HG03045 (cell line): ENCODE measurements around the gene CCL13.

Experiments used
- ATAC-seq: cut with Tn5 transposase; IDR thresholded peaks from one replicate; pipeline ENCODE4 v1.9.1; 2021; ENCODE audit warnings: mild to moderate bottlenecking, moderate library complexity; ENCODE audit not compliant: unreplicated experiment

Gene CCL13

DNA sequence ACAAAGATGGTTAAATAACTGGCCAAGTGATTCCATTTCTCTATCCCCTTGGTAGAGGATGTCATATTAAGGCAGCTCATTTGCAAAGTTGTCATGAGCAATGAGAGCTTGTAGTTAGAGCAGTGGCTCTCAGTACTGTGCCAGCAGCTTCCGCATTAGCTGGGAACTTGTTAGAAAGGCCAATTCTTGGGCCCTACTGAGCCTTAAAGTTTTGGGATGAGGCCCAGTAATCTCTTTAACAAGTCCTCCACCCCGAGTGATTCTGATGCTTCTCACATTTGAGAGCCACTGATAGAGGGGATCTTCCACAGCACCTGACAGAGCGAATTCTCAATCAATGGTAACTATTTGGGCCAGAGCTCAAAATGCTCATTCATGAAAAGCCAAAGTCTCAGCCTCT is 26.9 kb downstream of the CCL13 start:
- ATAC-seq: no peak

DNA sequence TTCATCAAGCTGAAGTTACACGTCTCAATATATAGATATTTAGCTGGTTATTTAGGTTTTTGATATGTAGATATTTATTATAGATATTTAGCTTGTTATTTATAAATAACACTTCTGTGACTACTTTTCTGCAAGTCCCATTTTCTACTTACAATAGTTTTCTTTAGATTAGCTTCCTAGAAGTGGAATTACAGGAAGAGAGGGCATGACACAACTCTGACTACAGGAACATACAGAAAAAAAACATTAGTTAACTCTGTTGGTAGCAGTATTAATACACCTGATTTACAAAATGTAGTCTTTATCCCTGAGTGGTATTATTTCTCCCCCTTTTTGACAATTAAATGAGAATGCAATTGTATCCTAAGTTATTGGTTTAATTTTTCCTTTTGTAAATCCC is 28.0 kb downstream of the CCL13 start:
- ATAC-seq: no peak

DNA sequence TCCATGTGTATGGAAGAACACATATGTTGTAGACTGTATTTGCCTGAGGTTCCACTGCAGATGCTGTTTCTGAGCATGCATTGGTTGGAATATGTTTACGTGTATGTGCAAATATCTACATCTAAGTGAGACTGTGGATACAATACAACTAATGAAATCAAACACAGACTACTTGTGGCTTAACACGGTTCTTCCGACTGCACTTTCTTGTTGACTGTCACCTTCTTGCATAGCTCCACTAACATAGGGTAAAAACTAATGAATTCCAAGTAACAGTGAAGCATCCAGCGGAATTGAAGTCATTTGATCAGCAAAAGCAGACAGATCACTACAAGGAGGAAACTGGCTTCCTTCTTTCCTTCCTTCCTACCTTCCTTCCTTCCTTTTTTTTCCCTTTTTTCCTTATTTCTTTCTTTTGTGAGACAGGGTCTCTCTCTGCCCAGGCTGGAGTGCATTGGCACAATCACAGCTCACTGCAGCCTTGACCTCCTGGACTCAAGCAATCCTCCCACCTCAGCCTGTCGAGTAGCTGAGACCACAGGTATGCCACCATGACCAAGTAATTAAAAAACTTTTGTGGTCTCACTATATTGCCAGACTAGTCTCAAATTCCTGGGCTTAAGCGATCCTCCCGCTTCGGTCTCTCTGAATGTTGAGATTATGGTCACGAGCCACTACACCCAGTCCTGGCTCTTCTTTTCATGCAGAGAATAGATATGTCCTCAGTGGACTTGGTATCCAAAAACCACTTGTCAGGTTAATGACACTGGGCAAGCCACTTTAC is 28.7 kb downstream of the CCL13 start:
- no peak for ATAC-seq

DNA sequence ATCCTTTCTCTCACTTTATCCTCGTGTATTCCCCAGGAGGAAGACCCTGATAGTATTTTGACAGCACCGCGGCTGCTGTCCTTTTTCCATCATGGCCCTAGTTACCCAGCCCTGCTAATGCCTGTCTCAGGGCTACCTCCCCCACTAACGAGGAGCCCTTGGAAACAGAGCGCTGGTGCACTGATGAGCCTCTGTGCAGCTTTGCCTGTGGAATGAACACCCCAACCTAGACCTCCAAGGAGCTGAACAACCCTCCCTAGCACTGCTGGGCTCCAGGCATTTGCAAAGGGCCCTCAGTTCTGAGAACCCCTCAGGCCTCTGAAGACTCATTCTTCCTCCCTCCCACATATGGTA is 30.0 kb downstream of the CCL13 start:
- no peak for ATAC-seq

DNA sequence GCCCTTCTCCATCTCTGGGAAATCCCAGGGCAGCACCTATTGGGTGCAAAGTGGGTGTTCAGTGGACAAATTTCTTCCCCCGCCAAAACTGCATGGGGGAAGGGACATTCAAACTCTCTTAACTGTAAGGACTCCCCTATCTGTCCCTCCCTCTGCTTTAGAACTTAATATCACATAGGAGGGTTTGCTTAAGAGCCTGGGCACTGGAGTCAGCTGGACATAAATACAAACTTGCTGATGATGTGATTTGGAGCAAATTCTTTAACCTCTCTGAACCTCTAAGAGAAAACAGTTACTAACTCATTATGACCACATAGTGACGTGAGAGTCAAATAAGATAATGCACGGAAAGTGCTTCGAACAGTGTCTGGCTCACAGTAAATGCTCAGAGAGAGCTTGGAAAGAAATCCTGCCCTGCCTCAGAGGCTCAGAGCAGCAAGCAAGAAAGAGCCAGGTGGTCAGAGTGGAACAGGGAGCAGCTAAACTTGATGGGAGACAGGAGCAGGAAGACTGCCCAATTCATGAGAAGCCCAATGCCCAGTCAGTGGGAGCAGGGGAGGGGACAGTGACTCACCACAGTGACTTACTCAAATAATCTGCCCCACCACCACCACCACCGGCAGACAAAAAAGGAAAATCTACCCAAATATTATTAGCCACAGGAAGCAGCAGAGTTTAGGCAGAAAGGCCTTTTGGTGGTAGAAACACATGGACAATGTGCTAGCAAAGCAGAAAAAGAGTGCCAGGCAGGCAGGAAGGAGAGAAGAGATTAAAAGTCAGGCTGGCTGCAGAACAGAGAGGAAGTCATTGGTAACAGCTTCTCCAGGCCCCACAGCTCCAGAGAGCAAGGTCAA is 30.6 kb downstream of the CCL13 start:
- ATAC-seq: no peak

DNA sequence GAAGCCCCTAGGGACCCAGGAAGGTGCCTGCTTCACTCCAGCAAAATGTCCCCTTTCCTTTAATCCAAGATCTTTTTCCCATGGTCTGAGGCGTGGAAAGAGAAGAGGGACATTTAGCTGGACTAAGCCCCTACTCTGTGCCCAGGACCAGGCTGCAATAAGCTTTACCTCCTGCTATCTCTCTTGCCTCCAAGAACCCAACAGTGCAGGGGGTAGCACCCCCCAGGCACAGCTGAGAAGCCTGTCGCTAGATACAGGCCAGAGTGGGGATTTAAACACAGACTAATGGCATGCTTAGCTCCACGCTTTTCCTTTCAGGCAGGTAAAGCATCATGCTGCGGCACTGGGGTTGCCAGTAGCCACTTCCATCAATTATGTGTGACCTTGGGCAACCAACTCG is 31.3 kb downstream of the CCL13 start:
- no peak for ATAC-seq

DNA sequence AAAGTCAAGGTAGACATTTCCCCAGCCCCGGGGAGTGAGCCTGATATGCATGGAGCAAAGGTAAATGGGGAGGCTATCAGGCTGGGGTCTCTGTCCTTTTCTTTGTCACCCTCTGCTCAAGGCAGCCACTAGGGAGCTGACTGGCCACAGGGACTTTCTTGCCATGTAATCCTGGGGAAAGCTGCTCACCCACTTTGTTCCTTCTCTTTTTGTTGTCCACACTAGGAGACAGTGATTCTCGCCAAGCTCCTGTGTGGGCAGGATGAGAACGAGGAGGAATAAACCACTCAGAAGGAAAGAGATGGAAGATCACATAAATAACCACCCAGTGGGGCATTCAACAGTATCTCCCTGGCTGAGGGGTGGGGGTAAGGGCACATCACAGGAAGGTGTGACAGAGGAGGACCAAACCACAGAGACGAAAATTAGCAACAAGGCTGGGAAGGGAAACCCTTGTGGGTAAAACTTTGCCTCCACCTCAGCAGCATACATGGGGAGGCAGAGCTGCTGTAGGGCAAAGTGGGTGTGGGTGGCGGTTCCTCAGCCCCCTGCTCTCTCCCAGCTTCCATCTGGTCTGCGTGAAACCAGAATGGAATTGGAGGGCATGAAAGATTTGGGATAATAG is 33.0 kb downstream of the CCL13 start:
- ATAC-seq: no peak

DNA sequence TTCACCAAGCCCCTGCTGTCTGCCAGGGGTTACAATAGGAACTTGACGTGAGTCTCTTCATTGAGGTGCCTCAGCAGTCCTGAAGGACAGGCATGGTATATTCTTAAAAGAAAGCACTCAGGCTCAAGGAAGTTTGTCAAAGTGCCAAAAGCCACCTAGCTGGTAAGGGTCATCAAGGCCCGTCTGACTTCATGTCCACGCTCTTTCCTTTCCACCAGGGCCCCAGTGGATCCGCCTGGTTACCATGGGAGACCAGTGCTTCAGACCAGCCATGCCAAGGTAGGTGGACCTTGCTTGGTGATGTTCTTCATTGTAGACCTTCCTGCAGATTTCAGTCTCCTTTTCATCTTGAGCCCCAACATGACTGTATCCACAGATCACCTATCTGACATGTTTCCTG is 34.4 kb downstream of the CCL13 start:
- ATAC-seq: no peak

DNA sequence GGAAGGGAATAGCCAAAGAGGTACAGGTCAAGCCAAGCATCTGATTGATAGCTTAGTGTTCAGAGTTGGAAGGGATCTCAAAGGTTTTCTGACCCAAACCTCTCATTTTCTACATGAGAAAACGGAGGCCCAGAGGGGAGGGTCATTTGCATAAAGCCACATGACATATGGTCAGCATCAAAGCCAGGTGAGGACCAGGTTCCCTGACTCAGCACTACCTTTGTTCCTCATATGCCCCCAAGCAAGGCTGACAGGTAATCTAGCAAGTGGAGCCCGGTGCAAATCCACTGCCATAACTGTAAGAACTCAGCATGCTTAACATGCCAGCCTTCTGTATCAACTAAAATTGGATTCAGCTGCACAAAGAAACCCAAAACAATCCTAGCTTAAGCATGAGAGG is 35.0 kb downstream of the CCL13 start:
- no peak for ATAC-seq

DNA sequence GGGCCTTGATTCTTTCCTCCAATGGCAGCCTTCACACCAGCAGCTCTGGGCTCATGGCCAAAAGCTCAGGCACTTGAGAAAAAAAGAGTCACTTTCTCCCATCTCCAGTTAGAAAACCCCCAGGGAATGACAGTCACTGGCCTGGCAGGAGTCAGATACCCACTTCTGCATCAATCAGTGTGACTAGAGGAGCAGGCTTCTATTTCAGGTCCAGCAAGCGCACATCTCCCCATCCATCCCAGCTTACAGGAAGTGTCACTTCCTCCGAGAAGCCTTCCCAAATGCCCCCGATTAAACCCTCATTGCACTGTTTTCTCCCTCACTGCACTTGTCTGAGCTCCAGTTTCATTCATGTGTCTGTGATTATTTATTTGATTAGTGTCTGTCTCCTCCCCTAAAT is 37.1 kb downstream of the CCL13 start:
- ATAC-seq: no peak

DNA sequence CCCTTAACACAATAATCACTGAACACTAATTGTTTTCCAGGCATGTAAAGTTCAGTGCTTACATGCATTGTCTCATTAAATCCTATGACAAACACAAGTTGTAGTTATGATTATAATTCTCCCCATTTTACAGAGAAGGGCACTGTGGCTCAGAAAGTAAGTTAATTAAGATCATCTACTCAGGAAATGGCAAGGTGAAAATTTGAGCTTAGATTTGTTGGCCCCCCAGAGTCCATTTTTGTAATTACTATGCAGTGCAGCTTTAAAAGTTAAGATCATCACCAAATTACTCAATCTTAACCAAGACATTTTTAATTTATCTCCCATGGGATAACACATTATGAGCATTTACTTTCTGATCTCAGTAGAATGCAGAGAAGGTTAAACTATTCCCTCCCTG is 41.0 kb downstream of the CCL13 start:
- ATAC-seq: no peak

DNA sequence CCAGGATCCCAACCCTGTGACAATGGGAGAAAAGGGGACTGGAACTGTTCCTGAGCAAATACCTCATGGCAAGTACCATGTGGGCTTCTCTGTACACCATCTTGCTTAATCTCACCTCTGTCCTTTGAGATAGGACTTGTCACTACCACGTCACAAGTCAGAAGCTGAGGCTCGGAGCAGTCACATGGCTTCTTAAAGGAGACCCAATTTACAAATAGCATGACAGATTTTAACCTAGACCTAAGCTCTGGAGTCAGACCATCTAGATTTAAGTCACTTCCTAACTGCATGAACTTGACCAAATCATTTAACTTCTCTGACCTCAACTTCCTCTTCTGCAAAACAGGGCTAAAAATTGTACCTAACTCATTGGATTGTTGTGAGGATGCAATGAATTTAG is 42.7 kb downstream of the CCL13 start:
- no peak for ATAC-seq

DNA sequence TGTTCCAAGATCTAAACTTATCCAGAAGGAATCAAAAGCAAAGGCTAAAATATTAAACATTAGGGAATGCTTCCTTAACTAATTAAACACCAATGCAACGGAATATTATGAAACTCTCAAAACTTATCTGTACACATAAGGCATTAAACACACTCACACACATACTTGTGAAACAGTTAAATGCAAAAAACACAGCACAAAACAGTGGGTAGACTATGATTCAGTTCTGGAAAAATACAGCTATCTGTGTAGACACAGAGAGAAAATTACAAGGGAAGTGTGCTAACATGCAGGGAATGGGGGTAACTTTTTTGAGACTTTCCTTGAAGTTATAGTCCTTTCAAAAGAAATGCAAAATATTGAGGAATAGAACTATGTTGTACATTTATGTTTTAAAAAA is 43.4 kb downstream of the CCL13 start:
- no peak for ATAC-seq

DNA sequence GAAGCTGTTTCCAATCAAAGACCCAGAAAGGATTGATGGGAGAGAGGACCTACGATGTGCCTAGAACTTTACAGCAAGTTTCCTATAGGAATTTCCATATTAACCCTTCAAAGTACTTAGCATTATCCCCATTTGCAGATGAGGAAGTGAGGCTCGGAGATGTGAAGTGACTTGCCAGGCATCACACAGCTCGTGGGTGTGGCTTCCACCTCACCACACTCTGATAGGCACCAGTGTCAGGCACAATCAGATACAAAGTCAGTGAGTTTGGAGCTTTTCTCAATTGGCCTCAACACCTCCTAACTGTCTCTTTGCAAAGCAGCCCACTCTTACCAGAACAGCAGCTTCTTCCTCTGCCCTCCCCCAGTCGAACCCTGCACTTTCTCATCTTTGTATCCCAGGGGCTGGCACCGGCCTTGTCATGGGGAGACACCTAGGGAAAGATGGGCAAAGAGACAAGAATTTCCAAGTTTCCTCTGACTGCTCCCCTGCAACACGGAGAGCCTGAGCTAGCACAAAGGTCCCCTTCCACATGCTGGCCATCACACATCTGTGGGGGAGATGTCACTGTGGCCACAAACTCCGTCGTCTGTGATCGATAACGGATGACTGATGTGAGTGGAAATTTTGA is 44.1 kb downstream of the CCL13 start:
- no peak for ATAC-seq

DNA sequence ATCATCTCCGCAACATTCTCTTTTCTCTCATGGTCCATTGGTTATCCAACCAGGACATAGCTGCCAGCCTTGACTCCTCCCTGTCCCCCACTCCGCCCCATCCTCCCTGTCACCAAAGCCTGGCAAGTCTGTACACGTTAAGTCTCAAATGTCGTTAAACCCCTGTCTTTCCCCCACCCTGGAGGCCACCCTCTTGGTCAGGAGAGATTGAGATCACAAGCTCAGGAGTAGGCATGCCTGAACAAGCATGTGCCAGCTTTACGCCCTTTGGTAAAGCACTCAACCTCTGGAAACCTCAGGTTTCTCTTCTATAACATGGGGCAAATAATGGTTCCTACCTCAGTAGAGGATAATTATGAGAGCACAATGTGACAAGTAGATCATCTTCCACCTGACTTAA is 44.9 kb downstream of the CCL13 start:
- no peak for ATAC-seq

DNA sequence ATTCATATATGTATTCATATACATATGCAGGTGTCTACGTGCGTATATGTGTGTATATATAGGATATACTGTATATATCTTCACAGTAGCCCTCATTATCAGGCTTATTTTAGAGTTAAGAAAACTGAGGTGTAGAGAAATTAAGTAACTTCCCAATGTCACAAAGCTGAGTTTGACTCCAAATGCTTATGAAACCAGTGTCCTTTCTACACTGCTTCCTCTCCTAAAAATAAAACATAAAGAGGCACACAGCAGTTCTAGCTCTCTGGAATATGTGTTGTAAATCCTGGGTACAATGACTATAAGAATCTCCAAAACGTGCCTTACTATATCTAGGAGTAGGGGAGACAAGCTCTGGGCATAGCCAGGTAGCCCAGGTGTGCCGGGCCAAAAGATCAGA is 46.7 kb downstream of the CCL13 start:
- no peak for ATAC-seq

DNA sequence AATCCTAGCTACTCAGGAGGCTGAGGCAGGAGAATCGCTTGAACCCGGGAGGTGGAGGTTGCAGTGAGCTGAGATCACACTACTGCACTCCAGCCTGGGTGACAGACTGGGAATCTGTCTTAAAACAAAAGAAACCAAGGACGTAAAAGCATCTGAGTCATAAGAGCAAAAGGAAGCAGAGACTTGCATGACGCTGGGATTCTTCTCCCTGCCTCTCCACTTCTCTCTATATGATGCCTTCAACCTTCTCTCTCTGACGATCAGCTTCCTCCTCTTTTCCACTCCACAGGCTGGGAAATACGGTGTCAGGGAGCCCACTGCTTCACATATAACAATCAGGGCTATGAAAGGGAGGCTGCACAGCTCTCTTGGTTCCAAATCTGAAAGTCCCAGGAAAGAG is 49.9 kb downstream of the CCL13 start:
- ATAC-seq: no peak
